GM19240 (cell line): Measurements from ENCODE around the gene PIGM.

Experiments used
- DNase-seq: peaks from one replicate; pipeline ENCODE4 v3.0.0; 2011; ENCODE audit warnings: low spot score; ENCODE audit not compliant: insufficient read length

PIGM gene

DNA sequence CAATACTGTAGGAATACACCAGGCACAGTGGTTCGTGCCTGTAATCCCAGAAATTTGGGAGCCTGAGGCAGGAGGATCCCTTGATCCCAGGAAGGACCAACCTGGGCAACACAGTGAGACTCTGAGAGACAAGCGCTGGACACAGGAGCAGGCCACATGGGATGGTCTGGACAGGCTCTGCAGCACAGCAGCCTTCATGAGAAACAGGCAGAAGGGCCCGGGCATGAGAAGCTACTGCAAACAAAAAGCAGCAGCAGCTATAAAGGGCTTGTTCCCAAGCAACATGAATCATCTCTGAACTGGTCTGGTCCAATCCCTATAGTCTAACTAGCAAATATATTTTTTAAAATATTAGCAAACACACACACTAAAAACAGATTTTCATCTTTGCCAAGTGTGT, 42.2 kb downstream of the PIGM start:
- DNase-seq = no peak

DNA sequence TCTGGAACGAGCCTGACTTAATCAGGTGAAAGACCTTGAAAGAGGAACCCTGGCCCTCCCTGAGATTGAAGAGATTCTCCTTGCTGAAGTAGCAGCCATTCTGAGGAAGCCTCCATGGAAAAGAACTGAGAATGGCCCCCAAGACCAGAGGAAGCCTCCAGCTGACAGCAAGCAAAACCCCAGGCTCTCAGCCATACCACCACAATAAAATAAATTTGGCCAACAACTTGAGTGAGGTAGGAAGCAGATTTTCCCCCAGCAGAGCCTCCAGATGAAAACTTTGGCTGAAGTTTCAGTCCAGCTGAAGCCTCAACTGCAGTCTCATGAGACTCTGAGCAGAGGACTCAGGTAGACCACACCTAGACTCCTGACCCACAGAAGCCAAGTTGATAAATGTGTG, 43.8 kb downstream of the PIGM start:
- DNase-seq = no peak

DNA sequence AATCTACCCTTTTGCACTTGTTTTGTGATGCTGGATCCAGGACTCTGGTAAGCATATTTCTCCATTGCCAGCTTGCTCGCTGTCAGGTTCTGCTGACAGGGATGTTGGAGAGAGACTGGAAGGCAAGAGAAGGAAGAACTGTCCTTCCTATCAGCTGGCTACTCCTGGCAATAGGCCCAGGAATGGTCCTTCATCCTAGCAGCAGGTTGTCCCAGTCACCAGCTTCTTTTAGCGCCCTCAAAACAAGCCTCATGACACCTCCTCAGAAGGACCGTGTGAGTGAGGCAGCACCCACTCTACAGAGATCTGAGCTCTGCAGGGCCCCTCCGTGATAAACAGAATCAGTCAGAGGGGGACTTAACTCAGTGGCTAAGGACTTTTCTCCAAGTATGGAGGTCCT, 44.6 kb downstream of the PIGM start:
- DNase-seq = no peak

DNA sequence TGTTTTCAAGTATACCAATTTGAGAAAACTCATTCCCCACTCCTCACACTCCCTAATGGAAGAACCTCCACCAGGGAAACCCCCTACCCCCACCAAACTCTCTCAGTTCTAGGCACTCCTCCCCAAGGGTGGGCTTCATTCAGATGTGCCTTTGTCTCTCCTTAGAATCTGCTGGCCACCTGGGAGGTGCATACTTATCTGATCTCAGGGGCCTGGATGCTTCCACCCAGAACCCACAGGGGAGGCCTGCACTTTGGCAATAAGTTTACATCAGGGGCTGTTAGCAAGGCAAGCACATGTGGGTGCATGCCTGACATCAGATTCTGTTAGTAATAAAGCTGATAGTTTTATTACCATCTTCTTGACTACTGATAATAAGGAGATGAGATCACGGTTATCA, 45.3 kb downstream of the PIGM start:
- no peak for DNase-seq

DNA sequence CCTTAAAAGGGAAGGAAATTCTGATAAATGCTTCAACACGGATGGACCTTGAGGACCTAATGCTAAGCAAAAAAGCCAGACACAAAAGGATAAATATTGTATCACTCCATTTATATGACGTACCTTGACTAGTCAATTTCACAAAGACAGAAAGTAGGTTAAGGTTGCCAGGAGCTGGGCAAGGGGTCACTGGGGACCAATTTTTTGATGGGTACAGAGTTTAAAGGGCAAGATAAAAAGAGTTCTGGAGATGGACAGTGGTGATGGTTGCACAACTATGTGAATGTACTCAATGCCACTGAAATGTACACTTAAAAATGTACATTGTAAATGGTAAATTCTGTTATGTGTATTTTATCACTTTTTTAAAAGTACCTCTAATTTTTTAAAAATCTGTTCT, 45.7 kb downstream of the PIGM start:
- DNase-seq = no peak

DNA sequence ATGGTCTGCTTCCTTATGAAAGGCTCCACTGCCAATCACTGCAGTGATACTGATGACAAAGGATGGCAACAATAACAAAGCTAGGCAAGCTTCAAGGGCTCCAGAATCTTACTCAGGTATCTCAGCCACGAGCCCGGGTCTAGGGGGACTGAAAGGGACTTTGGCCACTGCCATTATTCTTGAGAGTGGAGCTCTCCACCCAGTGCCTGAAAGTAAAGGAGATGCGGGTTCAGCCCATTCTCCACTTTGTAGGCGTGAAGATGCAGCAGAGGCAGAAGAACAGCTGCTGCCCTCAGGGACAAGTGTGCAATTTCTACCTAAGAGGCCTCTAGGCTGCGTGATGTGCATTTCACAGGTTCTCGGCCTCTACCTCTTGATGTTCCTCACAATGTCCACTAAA, 46.3 kb downstream of the PIGM start:
- DNase-seq = no peak

DNA sequence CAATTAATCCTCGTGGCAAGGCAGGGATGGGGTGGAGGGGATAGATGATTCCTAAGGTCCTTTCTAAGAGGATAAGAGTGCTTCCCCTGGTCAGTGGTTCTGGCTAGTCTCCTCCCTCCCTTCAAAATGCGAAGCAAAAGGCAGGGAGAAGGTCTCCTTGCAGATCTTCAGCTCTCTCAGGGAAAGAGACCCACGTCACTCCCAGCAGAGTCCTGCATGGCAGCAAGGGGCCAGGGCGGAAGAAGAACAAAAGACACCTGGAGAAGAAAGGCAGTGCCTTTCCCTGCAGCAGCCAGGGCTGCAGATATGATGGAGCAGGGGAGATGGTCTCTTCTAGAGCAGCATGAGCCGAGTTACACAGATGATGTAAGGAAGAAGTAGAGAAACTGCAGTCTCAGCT, 48.1 kb downstream of the PIGM start:
- no peak for DNase-seq

DNA sequence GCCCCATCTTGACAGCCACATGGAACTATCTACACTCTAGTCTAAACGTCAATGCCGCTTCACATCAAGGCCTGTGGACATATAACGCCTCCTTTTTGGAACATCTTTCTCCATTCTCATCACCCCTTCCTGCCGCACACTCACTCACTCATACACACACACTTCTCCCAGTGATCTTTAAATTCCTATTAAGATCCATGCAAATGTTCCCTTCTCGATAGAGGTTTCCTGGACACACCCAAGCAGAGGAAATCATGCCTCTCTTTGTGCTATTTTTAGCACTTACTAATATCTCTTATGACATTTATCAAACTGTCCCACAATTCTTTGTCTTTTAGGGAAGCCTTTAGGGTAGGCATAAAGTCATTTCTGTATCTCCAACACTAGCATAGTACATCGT, 49.5 kb downstream of the PIGM start:
- DNase-seq = no peak

DNA sequence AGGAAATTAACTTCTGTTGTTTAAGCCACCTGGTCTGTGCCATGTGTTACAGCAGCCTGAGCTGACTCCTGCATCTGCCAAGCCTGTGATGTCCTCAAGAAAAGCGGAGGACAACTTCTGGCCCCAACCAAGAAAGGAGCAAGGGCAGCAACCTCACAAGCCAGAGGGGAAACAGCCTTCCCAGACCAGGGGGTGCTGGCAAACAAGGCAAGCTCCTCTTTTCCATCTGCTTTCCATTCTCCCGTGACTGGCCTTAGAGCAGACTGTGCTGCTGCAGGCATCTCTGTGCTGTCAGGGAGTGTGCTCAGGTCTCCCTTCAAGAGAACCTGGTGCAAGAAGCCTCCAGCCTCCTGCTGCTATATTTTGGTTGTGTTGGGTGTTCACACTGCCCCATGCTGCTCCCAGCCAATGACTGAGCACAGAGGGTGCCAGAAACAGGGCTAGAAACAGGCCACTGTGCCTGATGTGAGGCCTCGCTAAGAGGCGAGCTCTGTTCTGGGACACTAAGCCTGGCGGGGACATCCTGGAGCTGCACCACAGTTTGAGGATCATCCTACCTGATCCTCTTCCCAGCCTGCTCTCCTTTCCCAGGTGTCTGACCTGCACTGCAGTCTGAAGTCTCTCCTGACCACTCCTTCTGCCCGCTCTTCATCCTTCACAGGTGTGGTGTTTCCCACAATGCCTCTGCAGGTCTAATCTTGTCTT, 50.3 kb downstream of the PIGM start:
- no peak for DNase-seq

DNA sequence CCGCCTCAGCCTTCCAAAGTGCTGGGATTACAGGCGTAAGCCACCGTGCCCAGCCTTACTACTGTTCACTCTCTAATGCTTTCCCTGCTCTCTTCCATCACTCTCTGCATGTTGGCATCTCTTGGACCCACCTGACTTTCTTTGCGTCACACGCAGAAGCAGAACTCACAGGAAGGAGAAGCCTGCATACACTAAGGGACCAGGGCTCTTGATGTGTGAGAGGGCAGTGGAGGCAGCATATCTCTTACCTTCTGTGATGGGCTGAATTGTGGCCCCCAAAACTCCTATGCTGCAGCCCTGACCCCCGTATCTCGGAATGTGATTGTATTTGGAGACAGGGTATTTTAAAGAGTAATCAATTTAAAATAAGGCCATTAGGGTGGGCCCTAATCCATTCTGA, 51.0 kb downstream of the PIGM start:
- no peak for DNase-seq

DNA sequence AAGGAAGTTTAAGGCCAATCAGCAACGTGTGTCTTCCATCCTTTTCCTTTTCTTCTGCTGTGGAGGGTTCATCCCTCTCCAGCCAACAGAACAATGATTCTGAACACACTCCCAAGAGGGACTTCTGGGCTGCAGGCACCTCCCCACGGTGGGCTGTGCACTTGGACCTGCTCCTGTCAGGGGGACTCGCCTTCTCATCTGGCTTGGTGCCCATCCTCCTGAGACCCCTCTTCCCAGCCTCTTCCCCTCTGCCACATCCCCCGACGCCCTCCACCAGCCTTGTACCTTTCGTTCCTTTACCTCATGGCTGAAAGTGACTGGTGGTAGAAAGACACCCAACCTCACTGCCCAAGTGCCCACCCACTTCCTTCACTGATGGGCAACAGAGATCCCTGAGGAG, 51.7 kb downstream of the PIGM start:
- DNase-seq = no peak

DNA sequence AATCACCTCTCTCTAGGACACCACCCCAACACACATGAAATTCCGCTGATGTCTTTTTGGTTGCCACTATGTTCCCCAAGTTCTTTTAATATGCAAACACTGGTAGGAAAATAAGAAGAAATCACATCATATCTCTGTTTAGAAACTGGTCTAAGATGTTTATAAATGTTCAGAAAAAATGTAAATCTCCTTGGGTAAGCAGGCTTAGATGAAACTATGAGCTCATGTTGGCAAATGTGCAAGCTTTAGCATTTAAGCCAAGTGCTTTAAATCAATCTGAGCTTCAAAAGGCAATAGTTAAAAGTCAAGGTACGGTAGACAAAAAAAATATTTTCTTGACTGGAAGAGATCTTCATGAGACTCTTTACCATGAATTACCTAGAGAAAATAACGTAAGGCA, 52.5 kb downstream of the PIGM start:
- no peak for DNase-seq

DNA sequence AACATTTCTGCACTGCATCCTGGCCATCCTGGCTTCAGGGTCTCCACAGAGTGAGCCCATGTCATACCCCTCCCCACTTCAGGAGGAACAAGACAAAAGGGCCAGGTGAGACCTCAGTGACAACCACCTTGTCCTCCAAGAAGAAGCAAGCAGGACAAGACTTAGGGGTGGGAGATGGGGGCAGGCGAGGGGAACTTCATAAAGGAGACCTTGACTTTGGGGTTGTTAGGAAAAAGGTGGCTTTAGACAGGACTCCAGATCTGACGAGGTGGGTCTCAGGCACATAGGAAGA, 53.7 kb downstream of the PIGM start:
- no peak for DNase-seq

DNA sequence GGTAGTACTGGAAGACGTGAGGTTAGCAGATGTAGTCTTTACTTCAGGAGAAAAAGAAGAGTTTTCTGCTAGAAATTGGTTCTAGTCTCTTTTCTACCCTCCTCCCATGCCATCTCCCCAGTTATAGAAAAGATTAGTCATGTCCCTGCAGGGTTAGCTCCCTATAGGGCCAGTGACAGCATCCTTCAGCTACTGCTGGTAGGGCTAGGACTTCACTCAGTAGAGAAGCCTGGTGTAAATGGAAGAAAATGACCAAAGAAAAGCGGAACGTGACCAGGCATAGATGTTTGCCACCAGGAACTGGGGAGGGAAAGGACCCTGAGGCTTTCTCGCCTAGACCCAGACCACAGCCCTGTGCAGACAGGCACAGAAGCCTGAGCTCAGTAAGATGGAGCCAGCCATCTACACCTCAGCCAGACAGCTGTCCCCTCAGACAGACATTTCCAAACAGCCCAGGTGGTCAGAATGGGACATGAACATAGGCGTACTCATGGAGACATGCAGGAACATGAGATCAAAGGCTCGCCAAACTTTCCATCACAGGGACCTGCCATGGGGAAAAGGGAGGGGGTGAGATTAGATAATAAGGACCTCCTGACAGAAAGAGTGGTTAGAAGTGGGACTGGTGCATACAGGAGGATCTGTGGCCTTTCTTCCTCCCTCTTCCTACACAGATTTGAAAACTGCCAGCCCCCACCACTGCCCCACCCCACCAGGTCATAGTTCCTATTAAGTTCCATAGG, 54.3 kb downstream of the PIGM start:
- no peak for DNase-seq
